ENCODE results near the gene RELN. TPM values are rescaled to one million over a fixed set of nuclear protein-coding genes. Genes with fewer than 3 reads are reported as not detected.
"Not testable (repeated sequence)": the region's sequence is repeated elsewhere in the genome, so short reads cannot be mapped to it uniquely, and the experiment has no call there.

RELN gene
- total RNA-seq, 2 donors from 2014 or later: 3.9 to 8.5 TPM

- Mint-ChIP-seq H3K27me3 (ENCODE audit: insufficient read depth) (no peaks in the 10 kb centered on the region), H3K4me1 (no peaks in the 10 kb centered on the region), H3K36me3 (ENCODE audit: low read depth) (no peaks in the 10 kb centered on the region), H3K27ac (no peak overlapping the region), H3K4me3 (no peak overlapping the region), H3K9me3 (peaks cover 3% of the 10 kb centered on the region)
- WGBS, 2 experiments (ENCODE audit: insufficient coverage in 1 of 2, insufficient read length in 1 of 2): 83 to 88% methylated on average over 1 to 2 of the region's 2 CpGs
- H3K9me3 ChIP-seq (ENCODE audit: control insufficient read depth, low read length): no peaks in the 10 kb centered on the region
- TF ChIP-seq, protein P1, sequence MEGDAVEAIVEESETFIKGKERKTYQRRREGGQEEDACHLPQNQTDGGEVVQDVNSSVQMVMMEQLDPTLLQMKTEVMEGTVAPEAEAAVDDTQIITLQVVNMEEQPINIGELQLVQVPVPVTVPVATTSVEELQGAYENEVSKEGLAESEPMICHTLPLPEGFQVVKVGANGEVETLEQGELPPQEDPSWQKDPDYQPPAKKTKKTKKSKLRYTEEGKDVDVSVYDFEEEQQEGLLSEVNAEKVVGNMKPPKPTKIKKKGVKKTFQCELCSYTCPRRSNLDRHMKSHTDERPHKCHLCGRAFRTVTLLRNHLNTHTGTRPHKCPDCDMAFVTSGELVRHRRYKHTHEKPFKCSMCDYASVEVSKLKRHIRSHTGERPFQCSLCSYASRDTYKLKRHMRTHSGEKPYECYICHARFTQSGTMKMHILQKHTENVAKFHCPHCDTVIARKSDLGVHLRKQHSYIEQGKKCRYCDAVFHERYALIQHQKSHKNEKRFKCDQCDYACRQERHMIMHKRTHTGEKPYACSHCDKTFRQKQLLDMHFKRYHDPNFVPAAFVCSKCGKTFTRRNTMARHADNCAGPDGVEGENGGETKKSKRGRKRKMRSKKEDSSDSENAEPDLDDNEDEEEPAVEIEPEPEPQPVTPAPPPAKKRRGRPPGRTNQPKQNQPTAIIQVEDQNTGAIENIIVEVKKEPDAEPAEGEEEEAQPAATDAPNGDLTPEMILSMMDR (conservative IDR thresholded peaks at IDR 0.05): no peak
- no peak overlapping the region for H3K4me3 ChIP-seq (ENCODE audit: low read length)
- no peak overlapping the region for H3K9ac ChIP-seq (ENCODE audit: extremely low read depth, low read length, poor library complexity, severe bottlenecking)
- H3K4me1 ChIP-seq (ENCODE audit: control insufficient read depth, insufficient read depth, low read length): no peaks in the 10 kb centered on the region
- H3K27ac ChIP-seq (ENCODE audit: low read depth, low read length): no peak overlapping the region
- no peaks in the 10 kb centered on the region for H3K27me3 ChIP-seq (ENCODE audit: control insufficient read depth, insufficient read depth, low read length, poor library complexity, severe bottlenecking)
- DNase-seq: no peak
- H3K36me3 ChIP-seq (ENCODE audit: control insufficient read depth, insufficient read depth, low read length): no peaks in the 10 kb centered on the region
Observed at GRCh38 chr7:103905997-103906396, 83.5 kb downstream of the RELN start.

GRCh38 chr7:103902917-103903316, 86.5 kb downstream of the RELN start:
- Histone ChIP-seq H3K9me3 (ENCODE audit: control insufficient read depth, low read length) (no peaks in the 10 kb centered on the region), H3K36me3 (ENCODE audit: control insufficient read depth, insufficient read depth, low read length) (no peaks in the 10 kb centered on the region), H3K9ac (ENCODE audit: extremely low read depth, low read length, poor library complexity, severe bottlenecking) (no peak overlapping the region), H3K4me3 (ENCODE audit: low read length) (no peak overlapping the region), H3K27me3 (ENCODE audit: control insufficient read depth, insufficient read depth, low read length, poor library complexity, severe bottlenecking) (no peaks in the 10 kb centered on the region), H3K27ac (ENCODE audit: low read depth, low read length) (no peak overlapping the region), H3K4me1 (ENCODE audit: control insufficient read depth, insufficient read depth, low read length) (no peaks in the 10 kb centered on the region)
- 92% methylated on average over 2 of the region's 3 CpGs; no CpG with 5 or more reads in 1 of the 2 experiments for WGBS, 2 experiments (ENCODE audit: insufficient coverage in 1 of 2, insufficient read length in 1 of 2)
- Mint-ChIP-seq H3K9me3 (no peaks in the 10 kb centered on the region), H3K4me3 (no peak overlapping the region), H3K36me3 (ENCODE audit: low read depth) (no peaks in the 10 kb centered on the region), H3K27ac (no peak overlapping the region), H3K27me3 (ENCODE audit: insufficient read depth) (peaks cover 14% of the 10 kb centered on the region), H3K4me1 (no peaks in the 10 kb centered on the region)
- no peak for DNase-seq
- TF ChIP-seq, protein P1 (conservative IDR thresholded peaks at IDR 0.05): no peak

- not testable (repeated sequence) for H3K9ac ChIP-seq (ENCODE audit: extremely low read depth, low read length, poor library complexity, severe bottlenecking); H3K27me3 ChIP-seq (ENCODE audit: control insufficient read depth, insufficient read depth, low read length, poor library complexity, severe bottlenecking); H3K9me3 Mint-ChIP-seq; H3K27ac ChIP-seq (ENCODE audit: low read depth, low read length); H3K27ac Mint-ChIP-seq; H3K4me3 Mint-ChIP-seq; H3K4me1 ChIP-seq (ENCODE audit: control insufficient read depth, insufficient read depth, low read length); H3K36me3 ChIP-seq (ENCODE audit: control insufficient read depth, insufficient read depth, low read length); DNase-seq; H3K36me3 Mint-ChIP-seq (ENCODE audit: low read depth); H3K9me3 ChIP-seq (ENCODE audit: control insufficient read depth, low read length); H3K4me3 ChIP-seq (ENCODE audit: low read length); H3K4me1 Mint-ChIP-seq
- 67 to 89% methylated on average over 1 to 3 of the region's 4 CpGs for WGBS, 2 experiments (ENCODE audit: insufficient coverage in 1 of 2, insufficient read length in 1 of 2)
- H3K27me3 Mint-ChIP-seq (ENCODE audit: insufficient read depth): peaks cover 14% of the 10 kb centered on the region
Observed at GRCh38 chr7:103896826-103897225, 92.6 kb downstream of the RELN start.

Data from endodermal cell (in vitro differentiated cells).